ENCODE results near the gene ZMYND11.

Gene ZMYND11

GRCh38 chr10:106740-107139 is 28.5 kb upstream of the ZMYND11 start:
- no peaks in the 10 kb centered on the region for H3K4me1 ChIP-seq (ENCODE audit: control insufficient read depth, low read length)
- H3K9me2 ChIP-seq (replicated peaks; ENCODE audit: control insufficient read depth, low read length) = no peaks in the 10 kb centered on the region
- H3K4me3 ChIP-seq (ENCODE audit: low read length) = no peak overlapping the region
- TF ChIP-seq CTCF (IDR thresholded peaks at IDR 0.05; ENCODE audit: low read depth, low read length, poor library complexity, severe bottlenecking) = no peak
- no peak for TF ChIP-seq EZH2phosphoT487 (IDR thresholded peaks at IDR 0.05; ENCODE audit: borderline replicate concordance, low read length)
- no peaks in the 10 kb centered on the region; the same call in 1 of the 2 replicates for H3K27me3 ChIP-seq (ENCODE audit: control insufficient read depth, low read length)
- H3K9me3 ChIP-seq (ENCODE audit: control insufficient read depth, insufficient read depth, low read length) = peaks cover 14% of the 10 kb centered on the region
- no peaks in the 10 kb centered on the region for H3K79me2 ChIP-seq (ENCODE audit: control insufficient read depth, low read length)
- H4K20me1 ChIP-seq (ENCODE audit: control insufficient read depth, insufficient read depth, low read depth, low read length) = no peaks in the 10 kb centered on the region
- no peak overlapping the region for H3K4me2 ChIP-seq (ENCODE audit: low read length)
- H3K36me3 ChIP-seq (ENCODE audit: control insufficient read depth, low read length) = no peaks in the 10 kb centered on the region
- no peak overlapping the region for H3K27ac ChIP-seq (ENCODE audit: low read depth, low read length)
- H3F3A ChIP-seq (ENCODE audit: control insufficient read depth, insufficient read depth) = no peaks in the 10 kb centered on the region

GRCh38 chr10:112246-112645 is 23.0 kb upstream of the ZMYND11 start:
- H3F3A ChIP-seq (ENCODE audit: control insufficient read depth, insufficient read depth) = no peaks in the 10 kb centered on the region
- H3K79me2 ChIP-seq (ENCODE audit: control insufficient read depth, low read length) = no peaks in the 10 kb centered on the region
- no peaks in the 10 kb centered on the region; the same call in 1 of the 2 replicates for H3K27me3 ChIP-seq (ENCODE audit: control insufficient read depth, low read length)
- no peaks in the 10 kb centered on the region for H3K9me3 ChIP-seq (ENCODE audit: control insufficient read depth, insufficient read depth, low read length)
- H3K27ac ChIP-seq (ENCODE audit: low read depth, low read length) = no peak overlapping the region
- H3K36me3 ChIP-seq (ENCODE audit: control insufficient read depth, low read length) = no peaks in the 10 kb centered on the region
- H3K4me3 ChIP-seq (ENCODE audit: low read length) = no peak overlapping the region
- H3K4me1 ChIP-seq (ENCODE audit: control insufficient read depth, low read length) = no peaks in the 10 kb centered on the region
- TF ChIP-seq EZH2phosphoT487 (IDR thresholded peaks at IDR 0.05; ENCODE audit: borderline replicate concordance, low read length) = no peak
- TF ChIP-seq CTCF (IDR thresholded peaks at IDR 0.05; ENCODE audit: low read depth, low read length, poor library complexity, severe bottlenecking) = no peak
- no peaks in the 10 kb centered on the region for H3K9me2 ChIP-seq (replicated peaks; ENCODE audit: control insufficient read depth, low read length)
- H4K20me1 ChIP-seq (ENCODE audit: control insufficient read depth, insufficient read depth, low read depth, low read length) = no peaks in the 10 kb centered on the region
- H3K4me2 ChIP-seq (ENCODE audit: low read length) = no peak overlapping the region

- H3K4me2 ChIP-seq (ENCODE audit: low read length) = no peak overlapping the region
- H3K4me1 ChIP-seq (ENCODE audit: control insufficient read depth, low read length) = no peaks in the 10 kb centered on the region
- no peak overlapping the region for H3K4me3 ChIP-seq (ENCODE audit: low read length)
- H3F3A ChIP-seq (ENCODE audit: control insufficient read depth, insufficient read depth) = peaks cover 14% of the 10 kb centered on the region
- no peaks in the 10 kb centered on the region for H3K79me2 ChIP-seq (ENCODE audit: control insufficient read depth, low read length)
- TF ChIP-seq CTCF (IDR thresholded peaks at IDR 0.05; ENCODE audit: low read depth, low read length, poor library complexity, severe bottlenecking) (no peak), EZH2phosphoT487 (IDR thresholded peaks at IDR 0.05; ENCODE audit: borderline replicate concordance, low read length) (no peak)
- no peaks in the 10 kb centered on the region for H3K9me2 ChIP-seq (replicated peaks; ENCODE audit: control insufficient read depth, low read length)
- H4K20me1 ChIP-seq (ENCODE audit: control insufficient read depth, insufficient read depth, low read depth, low read length) = no peaks in the 10 kb centered on the region
- H3K9me3 ChIP-seq (ENCODE audit: control insufficient read depth, insufficient read depth, low read length) = peaks cover 5% of the 10 kb centered on the region
- H3K27me3 ChIP-seq (ENCODE audit: control insufficient read depth, low read length) = peaks cover 50% of the 10 kb centered on the region
- no peak overlapping the region for H3K27ac ChIP-seq (ENCODE audit: low read depth, low read length)
- no peaks in the 10 kb centered on the region for H3K36me3 ChIP-seq (ENCODE audit: control insufficient read depth, low read length)
Measured at GRCh38 chr10:124874-125273, 10.4 kb upstream of the ZMYND11 start.
